AG09319 (cell line): ENCODE measurements around the gene APLF.

Source experiments
- DNase-seq: peaks from one replicate; pipeline ENCODE4 v3.0.0-alpha.2; 2010; ENCODE audit warnings: low read depth; ENCODE audit errors: extremely low read depth
- TF ChIP-seq, protein P1 (sequence below): IDR thresholded peaks from 2 replicates; pipeline ENCODE4 v1.5.1; 2011; ENCODE audit warnings: low read depth, mild to moderate bottlenecking, inconsistent platforms, low read length, moderate library complexity

APLF gene, protein sequence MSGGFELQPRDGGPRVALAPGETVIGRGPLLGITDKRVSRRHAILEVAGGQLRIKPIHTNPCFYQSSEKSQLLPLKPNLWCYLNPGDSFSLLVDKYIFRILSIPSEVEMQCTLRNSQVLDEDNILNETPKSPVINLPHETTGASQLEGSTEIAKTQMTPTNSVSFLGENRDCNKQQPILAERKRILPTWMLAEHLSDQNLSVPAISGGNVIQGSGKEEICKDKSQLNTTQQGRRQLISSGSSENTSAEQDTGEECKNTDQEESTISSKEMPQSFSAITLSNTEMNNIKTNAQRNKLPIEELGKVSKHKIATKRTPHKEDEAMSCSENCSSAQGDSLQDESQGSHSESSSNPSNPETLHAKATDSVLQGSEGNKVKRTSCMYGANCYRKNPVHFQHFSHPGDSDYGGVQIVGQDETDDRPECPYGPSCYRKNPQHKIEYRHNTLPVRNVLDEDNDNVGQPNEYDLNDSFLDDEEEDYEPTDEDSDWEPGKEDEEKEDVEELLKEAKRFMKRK

DNA sequence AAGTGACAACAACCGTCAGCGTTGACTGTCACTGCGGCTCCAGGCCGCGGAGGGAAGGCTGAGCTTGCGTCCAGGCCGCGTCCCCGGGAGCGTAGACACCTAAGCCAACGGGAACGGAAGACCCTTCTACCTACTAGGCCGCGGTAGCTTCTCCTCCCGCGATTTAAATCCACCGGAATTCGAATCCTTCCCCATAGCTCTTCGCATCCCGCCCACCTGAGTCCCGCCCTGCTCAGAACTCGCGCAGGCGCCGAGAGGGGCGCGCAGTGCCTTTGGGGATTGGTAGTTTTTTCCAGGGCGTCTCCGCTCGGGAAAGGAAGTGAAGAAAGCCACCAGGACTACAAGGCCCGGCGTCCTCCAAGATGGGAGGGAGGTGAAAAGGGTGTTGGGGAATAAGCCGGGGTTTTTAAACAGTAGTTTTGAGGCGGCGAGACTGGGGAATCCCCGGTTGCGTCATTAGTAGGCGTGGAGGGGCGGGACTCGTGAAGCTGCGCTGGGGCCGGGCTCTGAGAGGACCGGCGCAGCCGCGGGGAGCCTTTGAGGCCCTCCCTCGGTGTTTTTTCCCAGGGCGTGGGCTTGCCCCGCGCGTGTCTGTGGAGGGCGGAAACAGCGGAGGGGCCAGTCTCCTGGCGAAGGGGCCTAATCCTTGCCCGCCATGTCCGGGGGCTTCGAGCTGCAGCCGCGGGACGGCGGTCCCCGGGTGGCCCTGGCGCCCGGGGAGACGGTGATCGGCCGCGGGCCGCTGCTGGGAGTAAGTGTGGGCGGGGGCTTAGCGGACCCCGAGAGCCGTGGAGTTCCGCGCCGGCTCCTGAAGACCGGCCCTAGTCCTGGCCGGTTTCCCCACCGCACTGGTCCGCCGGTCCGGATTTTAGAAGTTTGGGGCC lies at the start of gene APLF, which contains the start of gene FBXO48:
APLF (plus strand) TSS at position 509 of the 884 bp plus-strand sequence; CDS start at position 656, 147 bp downstream.
FBXO48 (minus strand) TSS at position 218 of the 884 bp plus-strand sequence. CDS start 2,149 bp downstream, outside the sequence.
- peak; percentile 97 for DNase-seq
- TF ChIP-seq, protein P1, sequence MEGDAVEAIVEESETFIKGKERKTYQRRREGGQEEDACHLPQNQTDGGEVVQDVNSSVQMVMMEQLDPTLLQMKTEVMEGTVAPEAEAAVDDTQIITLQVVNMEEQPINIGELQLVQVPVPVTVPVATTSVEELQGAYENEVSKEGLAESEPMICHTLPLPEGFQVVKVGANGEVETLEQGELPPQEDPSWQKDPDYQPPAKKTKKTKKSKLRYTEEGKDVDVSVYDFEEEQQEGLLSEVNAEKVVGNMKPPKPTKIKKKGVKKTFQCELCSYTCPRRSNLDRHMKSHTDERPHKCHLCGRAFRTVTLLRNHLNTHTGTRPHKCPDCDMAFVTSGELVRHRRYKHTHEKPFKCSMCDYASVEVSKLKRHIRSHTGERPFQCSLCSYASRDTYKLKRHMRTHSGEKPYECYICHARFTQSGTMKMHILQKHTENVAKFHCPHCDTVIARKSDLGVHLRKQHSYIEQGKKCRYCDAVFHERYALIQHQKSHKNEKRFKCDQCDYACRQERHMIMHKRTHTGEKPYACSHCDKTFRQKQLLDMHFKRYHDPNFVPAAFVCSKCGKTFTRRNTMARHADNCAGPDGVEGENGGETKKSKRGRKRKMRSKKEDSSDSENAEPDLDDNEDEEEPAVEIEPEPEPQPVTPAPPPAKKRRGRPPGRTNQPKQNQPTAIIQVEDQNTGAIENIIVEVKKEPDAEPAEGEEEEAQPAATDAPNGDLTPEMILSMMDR = no peak

DNA sequence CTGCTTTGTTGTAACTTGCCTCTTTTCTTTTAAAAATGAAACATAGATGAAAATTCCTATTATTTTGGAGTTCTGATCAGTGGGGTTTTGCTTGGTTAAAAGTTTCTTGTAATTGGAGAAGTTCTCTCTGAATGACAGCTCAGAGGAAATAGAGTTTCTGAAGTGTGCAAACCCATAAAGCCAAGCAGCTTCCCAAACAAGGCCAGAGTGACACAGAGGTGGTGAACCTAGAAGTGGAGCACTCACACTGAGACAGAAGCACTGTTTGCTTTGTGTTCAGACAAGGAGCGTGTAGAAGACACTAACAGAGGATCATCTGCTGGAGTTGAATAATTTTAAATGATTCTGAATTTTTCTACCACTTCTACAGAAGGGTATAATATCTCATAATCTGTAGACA lies 49.5 kb upstream of the APLF start:
- no peak for DNase-seq
- TF ChIP-seq, protein P1 = no peak

DNA sequence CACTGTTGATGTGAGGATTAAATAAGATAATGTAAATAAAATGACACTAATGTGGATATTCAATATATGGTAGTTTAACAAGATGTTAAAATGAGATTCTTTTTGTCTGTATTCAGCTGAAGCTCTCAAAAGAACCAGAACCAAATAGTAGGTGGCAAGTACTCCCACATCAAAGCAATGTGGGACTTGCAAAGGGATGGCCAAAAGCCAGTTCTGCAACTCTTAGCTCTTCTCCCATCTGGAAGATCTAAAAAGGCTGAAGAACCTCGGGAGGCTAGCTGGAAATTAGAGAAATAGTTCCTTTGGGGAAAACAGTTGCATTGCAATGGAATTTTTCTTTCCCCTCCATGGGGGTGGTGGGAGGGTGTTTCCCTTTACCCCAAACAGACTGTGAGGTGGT lies 49.0 kb upstream of the APLF start:
- TF ChIP-seq, protein P1 = no peak
- DNase-seq = no peak

DNA sequence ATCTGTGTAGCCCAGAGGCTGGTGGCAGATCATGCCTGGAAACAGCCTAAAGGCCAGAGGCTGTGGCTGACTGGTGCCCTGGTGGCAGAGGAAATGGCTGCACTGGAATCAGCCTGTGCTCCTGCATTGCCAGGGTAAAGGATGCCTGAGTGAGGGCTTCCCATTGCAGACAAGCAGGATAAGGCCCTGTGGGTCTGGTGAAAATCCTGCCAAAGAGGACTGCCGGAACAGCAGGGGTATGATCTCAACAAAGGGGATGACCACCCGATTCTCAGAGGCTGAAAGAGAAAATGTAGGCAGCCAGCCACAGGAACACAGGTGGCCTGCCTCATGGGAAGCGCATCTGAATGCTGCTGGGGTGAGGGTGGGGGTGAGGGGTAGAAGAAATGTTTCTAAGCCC lies 48.5 kb upstream of the APLF start:
- DNase-seq = no peak
- TF ChIP-seq, protein P1 = no peak

DNA sequence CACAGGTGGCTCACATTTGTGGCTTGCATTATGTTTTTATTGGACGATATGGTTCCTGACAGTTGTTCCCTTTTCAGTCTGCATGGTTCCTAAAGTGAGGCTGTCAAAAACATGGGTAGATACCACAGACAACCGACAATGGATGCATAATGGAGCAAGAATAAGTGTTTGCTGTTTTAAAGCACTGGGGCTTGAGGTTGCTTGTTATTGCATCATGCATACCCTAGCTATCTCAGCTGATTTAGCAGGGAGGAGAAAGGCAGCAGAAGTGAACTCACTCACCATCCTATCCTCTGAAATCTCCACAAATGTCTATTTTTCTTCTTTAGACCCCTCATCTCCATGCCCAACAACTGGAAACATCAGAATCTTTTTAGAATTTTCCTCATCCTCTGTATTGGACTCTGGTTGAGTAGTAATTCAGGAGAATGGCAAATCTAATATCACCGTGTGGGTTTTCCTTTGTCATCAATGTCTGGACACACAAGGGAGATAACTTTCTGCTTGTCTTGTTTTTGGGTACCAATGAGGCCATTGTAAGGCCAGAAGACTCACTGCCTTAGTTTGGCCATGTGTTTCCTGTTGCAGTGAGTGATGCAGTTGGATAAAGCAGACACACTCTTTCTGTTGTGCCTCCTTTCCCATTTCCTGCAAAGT lies 47.0 kb upstream of the APLF start:
- no peak for DNase-seq
- TF ChIP-seq, protein P1 = no peak

DNA sequence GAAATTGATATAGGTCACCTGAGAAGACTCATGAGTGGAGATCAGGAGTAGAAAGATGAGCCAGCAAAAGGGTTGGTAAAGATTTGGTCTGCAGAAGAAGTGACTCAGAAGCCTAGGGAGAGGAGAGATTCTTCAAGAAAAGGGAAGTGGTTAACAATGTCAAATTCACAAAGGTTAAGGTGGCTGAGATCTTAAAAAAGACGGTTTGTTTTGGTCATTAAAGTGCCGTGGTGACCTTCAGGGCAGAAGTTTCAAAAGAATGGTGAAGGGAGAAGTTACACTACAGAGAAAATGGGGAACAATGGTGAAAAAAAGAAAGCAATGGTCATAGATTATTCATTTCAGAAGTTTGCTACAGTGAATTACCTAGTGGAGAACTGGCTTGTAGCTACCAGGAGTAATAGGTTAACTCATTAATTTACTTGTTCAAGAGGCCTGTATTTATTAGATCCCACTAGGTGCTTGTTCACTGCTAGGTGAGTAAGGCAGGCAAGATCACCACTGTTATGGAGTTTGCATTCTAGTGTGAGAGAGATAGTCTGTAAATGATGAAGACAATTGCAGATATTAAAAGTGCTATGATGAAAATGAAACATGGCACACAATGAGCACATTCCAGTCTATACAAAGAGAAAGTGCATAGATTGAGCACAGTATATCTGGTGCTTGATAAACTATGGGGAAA lies 43.3 kb upstream of the APLF start:
- DNase-seq = no peak
- TF ChIP-seq, protein P1 = no peak
